H9 (cell line): ENCODE results near the gene CADPS. TPM values are rescaled to one million over a fixed set of nuclear protein-coding genes. Genes with fewer than 3 reads are reported as not detected.

Experiments
- DNase-seq: peaks from one replicate; pipeline ENCODE4 v3.0.0-alpha.2; 2017
- H2AFZ ChIP-seq: one replicate; pipeline ENCODE4 v1.6.1; 2013; ENCODE audit warnings: mild to moderate bottlenecking, low read length, control low read depth, moderate library complexity
- H2AK5ac ChIP-seq: 2 replicates; pipeline ENCODE4 v1.6.1; 2013; ENCODE audit warnings: low read length, control low read depth, mixed read lengths; ENCODE audit not compliant: insufficient read length
- H2BK120ac ChIP-seq: one replicate; pipeline ENCODE4 v1.6.1; 2013; ENCODE audit warnings: low read depth, mild to moderate bottlenecking, low read length, control low read depth, inconsistent platforms; ENCODE audit not compliant: poor library complexity, severe bottlenecking
- H2BK12ac ChIP-seq: 2 replicates; pipeline ENCODE4 v1.6.1; 2013; ENCODE audit warnings: low read length, control low read depth, mixed read lengths, low read depth; ENCODE audit not compliant: insufficient read length
- H2BK15ac ChIP-seq: 2 replicates; pipeline ENCODE4 v1.6.1; 2013; ENCODE audit warnings: low read depth, low read length, control low read depth
- H2BK20ac ChIP-seq: one replicate; pipeline ENCODE4 v1.6.1; 2013; ENCODE audit warnings: low read depth, mild to moderate bottlenecking, low read length, control low read depth, inconsistent platforms; ENCODE audit not compliant: poor library complexity, severe bottlenecking
- H2BK5ac ChIP-seq: 2 replicates; pipeline ENCODE4 v1.6.1; 2013; ENCODE audit warnings: low read length, control low read depth, mixed read lengths; ENCODE audit not compliant: insufficient read length
- H3K14ac ChIP-seq: 2 replicates; pipeline ENCODE4 v1.6.1; 2013; ENCODE audit warnings: low read length, control low read depth; ENCODE audit not compliant: insufficient read depth
- H3K18ac ChIP-seq: 2 replicates; pipeline ENCODE4 v1.6.1; 2013; ENCODE audit warnings: low read depth, mild to moderate bottlenecking, mixed read lengths, low read length, control low read depth; ENCODE audit not compliant: insufficient read length
- H3K23ac ChIP-seq: 2 replicates; pipeline ENCODE4 v1.6.1; 2013; ENCODE audit warnings: low read length, control low read depth, mixed read lengths, low read depth; ENCODE audit not compliant: insufficient read length
- H3K23me2 ChIP-seq: 2 replicates; pipeline ENCODE4 v1.6.1; 2013; ENCODE audit warnings: low read depth, mild to moderate bottlenecking, mixed read lengths, low read length, control low read depth; ENCODE audit not compliant: insufficient read length, poor library complexity, severe bottlenecking
- H3K27ac ChIP-seq: 2 replicates; pipeline ENCODE4 v1.5.1; 2013; ENCODE audit warnings: low read length, control low read depth, mixed read lengths, low read depth; ENCODE audit not compliant: insufficient read length
- H3K27me3 ChIP-seq: 2 replicates; pipeline ENCODE4 v1.6.1; 2013; ENCODE audit warnings: low read length, control low read depth, inconsistent platforms; ENCODE audit not compliant: insufficient read depth
- H3K4ac ChIP-seq: 2 replicates; pipeline ENCODE4 v1.6.1; 2013; ENCODE audit warnings: low read depth, mild to moderate bottlenecking, control low read depth, inconsistent platforms, low read length, moderate library complexity
- H3K4me1 ChIP-seq: 2 replicates; pipeline ENCODE4 v1.6.1; 2013; ENCODE audit warnings: low read length, control low read depth, inconsistent platforms; ENCODE audit not compliant: insufficient read depth
- H3K4me2 ChIP-seq: 2 replicates; pipeline ENCODE4 v1.6.1; 2013; ENCODE audit warnings: low read length, control low read depth, mixed read lengths; ENCODE audit not compliant: insufficient read length, insufficient read depth
- H3K56ac ChIP-seq: 2 replicates; pipeline ENCODE4 v1.6.1; 2013; ENCODE audit warnings: low read depth, mild to moderate bottlenecking, mixed read lengths, low read length, control low read depth; ENCODE audit not compliant: insufficient read length
- H3K79me1 ChIP-seq: 2 replicates; pipeline ENCODE4 v1.6.1; 2013; ENCODE audit warnings: low read depth, mild to moderate bottlenecking, moderate library complexity, low read length, control low read depth, inconsistent platforms; ENCODE audit not compliant: insufficient read depth, poor library complexity, severe bottlenecking
- H3K79me2 ChIP-seq: 2 replicates; pipeline ENCODE4 v1.6.1; 2013; ENCODE audit warnings: low read length, control low read depth, inconsistent platforms; ENCODE audit not compliant: insufficient read depth
- H3K9ac ChIP-seq: 2 replicates; pipeline ENCODE4 v1.6.1; 2013; ENCODE audit warnings: low read length, control low read depth, mixed read lengths; ENCODE audit not compliant: insufficient read length; ENCODE audit errors: extremely low read depth
- H3K9me3 ChIP-seq: one replicate; pipeline ENCODE4 v1.6.1; 2013; ENCODE audit warnings: low read depth, low read length, inconsistent platforms; ENCODE audit not compliant: control insufficient read depth
- H3T11ph ChIP-seq: one replicate; pipeline ENCODE4 v1.6.1; 2013; ENCODE audit warnings: mild to moderate bottlenecking, low read length, control low read depth, inconsistent platforms
- H4K20me1 ChIP-seq: one replicate; pipeline ENCODE4 v1.6.1; 2013; ENCODE audit not compliant: control insufficient read depth, insufficient read length, insufficient read depth
- H4K5ac ChIP-seq: 2 replicates; pipeline ENCODE4 v1.6.1; 2013; ENCODE audit warnings: low read depth, mild to moderate bottlenecking, mixed read lengths, low read length, control low read depth; ENCODE audit not compliant: insufficient read length
- H4K8ac ChIP-seq: replicated peaks from 2 replicates; pipeline ENCODE4 v1.6.1; 2013; ENCODE audit warnings: low read length, control low read depth, mixed read lengths, low read depth; ENCODE audit not compliant: insufficient read length
- H4K91ac ChIP-seq: 2 replicates; pipeline ENCODE4 v1.6.1; 2013; ENCODE audit warnings: low read depth, mild to moderate bottlenecking, moderate library complexity, mixed read lengths, low read length, control low read depth; ENCODE audit not compliant: insufficient read length
- H3K27ac Mint-ChIP-seq, 3 experiments: 2 replicates in 2 of 3; 3 replicates in 1 of 3; pipeline ENCODE4 v1.8.0; 2020 to 2021; ENCODE audit warnings: mixed read lengths in 3 of 3, mild to moderate bottlenecking in 1 of 3, moderate library complexity in 1 of 3
- H3K27me3 Mint-ChIP-seq: 2 replicates; pipeline ENCODE4 v1.8.0; 2021; ENCODE audit warnings: low read depth, mild to moderate bottlenecking, moderate library complexity, mixed read lengths
- H3K36me3 Mint-ChIP-seq, 3 experiments: 2 replicates in 2 of 3; 3 replicates in 1 of 3; pipeline ENCODE4 v1.8.0; 2020 to 2021; ENCODE audit warnings: low read depth in 3 of 3, mixed read lengths in 3 of 3; ENCODE audit not compliant: insufficient read depth in 1 of 3
- H3K4me1 Mint-ChIP-seq, 2 experiments: 2 replicates each; pipeline ENCODE4 v1.8.0; 2020; ENCODE audit warnings: mixed read lengths in 2 of 2
- H3K4me3 Mint-ChIP-seq, 2 experiments: 2 replicates in 1 of 2; 3 replicates in 1 of 2; pipeline ENCODE4 v1.8.0; 2020 to 2021; ENCODE audit warnings: mild to moderate bottlenecking in 2 of 2, mixed read lengths in 2 of 2, moderate library complexity in 1 of 2
- H3K9me3 Mint-ChIP-seq, 2 experiments: 2 replicates in 1 of 2; 3 replicates in 1 of 2; pipeline ENCODE4 v1.8.0; 2020; ENCODE audit warnings: mild to moderate bottlenecking in 2 of 2, mixed read lengths in 2 of 2, moderate library complexity in 1 of 2
- total RNA-seq: library from RNA; stranded (reverse); gene quantifications from 2 replicates; pipeline ENCODE4 v1.2.1, GENCODE V29; 2021
- TF ChIP-seq, protein P1 (sequence below): fragments of 200-600 bp; sonication (generic); conservative IDR thresholded peaks from 3 replicates; pipeline ENCODE4 v1.8.0; 2021; ENCODE audit warnings: antibody characterized with exemption, mild to moderate bottlenecking

The CADPS gene
- total RNA-seq, 1 experiment from 2014 or later = 6.6 TPM

- Mint-ChIP-seq H3K27ac (no peak overlapping the region), H3K9me3 (no peaks in the 10 kb centered on the region), H3K36me3 (no peaks in the 10 kb centered on the region), H3K4me1 (peaks cover 14 to 26% of the 10 kb centered on the region in 2 experiments), H3K27me3 (no peaks in the 10 kb centered on the region), H3K4me3 (no peak overlapping the region)
- Histone ChIP-seq H2BK20ac (no peak overlapping the region), H3K56ac (no peak overlapping the region), H3T11ph (no peak overlapping the region), H4K8ac (no peak overlapping the region), H3K79me1 (no peaks in the 10 kb centered on the region), H2BK120ac (no peak overlapping the region), H3K23ac (no peak overlapping the region), H3K9me3 (no peaks in the 10 kb centered on the region), H3K18ac (no peak overlapping the region), H2BK15ac (no peak overlapping the region), H3K4ac (no peak overlapping the region), H2AK5ac (no peak overlapping the region), H3K9ac (no peak overlapping the region), H2BK12ac (no peak overlapping the region), H3K27me3 (no peaks in the 10 kb centered on the region), H3K79me2 (no peaks in the 10 kb centered on the region), H3K14ac (no peak overlapping the region; the same call in 1 of the 2 replicates), H3K4me2 (no peak overlapping the region), H4K5ac (no peak overlapping the region), H2AFZ (no peak overlapping the region), H2BK5ac (no peak overlapping the region), H3K27ac (no peak overlapping the region), H4K20me1 (no peaks in the 10 kb centered on the region), H3K23me2 (no peaks in the 10 kb centered on the region), H3K4me1 (peaks cover 2% of the 10 kb centered on the region; the same call in 1 of the 2 replicates), H4K91ac (no peak overlapping the region)
- no peak for DNase-seq
- TF ChIP-seq, protein P1, sequence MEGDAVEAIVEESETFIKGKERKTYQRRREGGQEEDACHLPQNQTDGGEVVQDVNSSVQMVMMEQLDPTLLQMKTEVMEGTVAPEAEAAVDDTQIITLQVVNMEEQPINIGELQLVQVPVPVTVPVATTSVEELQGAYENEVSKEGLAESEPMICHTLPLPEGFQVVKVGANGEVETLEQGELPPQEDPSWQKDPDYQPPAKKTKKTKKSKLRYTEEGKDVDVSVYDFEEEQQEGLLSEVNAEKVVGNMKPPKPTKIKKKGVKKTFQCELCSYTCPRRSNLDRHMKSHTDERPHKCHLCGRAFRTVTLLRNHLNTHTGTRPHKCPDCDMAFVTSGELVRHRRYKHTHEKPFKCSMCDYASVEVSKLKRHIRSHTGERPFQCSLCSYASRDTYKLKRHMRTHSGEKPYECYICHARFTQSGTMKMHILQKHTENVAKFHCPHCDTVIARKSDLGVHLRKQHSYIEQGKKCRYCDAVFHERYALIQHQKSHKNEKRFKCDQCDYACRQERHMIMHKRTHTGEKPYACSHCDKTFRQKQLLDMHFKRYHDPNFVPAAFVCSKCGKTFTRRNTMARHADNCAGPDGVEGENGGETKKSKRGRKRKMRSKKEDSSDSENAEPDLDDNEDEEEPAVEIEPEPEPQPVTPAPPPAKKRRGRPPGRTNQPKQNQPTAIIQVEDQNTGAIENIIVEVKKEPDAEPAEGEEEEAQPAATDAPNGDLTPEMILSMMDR = no peak
Observed at GRCh38 chr3:62815981-62816380, 59.2 kb downstream of the CADPS start.
